Body of pancreas (tissue), 4 donors: ENCODE measurements around the gene SUGCT.

Experiments
- CTCF ChIP-seq, 7 experiments: fragments of 450-650 bp in 4 of 7; fragments of 200-600 bp in 3 of 7; sonication (generic) in 3 of 7; IDR thresholded peaks; one replicate each; pipeline ENCODE4 v1.5.1; 2016 to 2019; ENCODE audit warnings: antibody characterized with exemption in 7 of 7
- POLR2A ChIP-seq, 3 donors: fragments of 450-650 bp; IDR thresholded peaks; one replicate each; pipeline ENCODE4 v1.6.1; 2016; ENCODE audit warnings: antibody characterized with exemption in 3 of 3, mild to moderate bottlenecking in 2 of 3

GRCh38 chr7:40544871-40545303 is 410.1 kb downstream of the SUGCT start:
- no peak for TF ChIP-seq CTCF (IDR thresholded peaks at IDR 0.05)
- TF ChIP-seq POLR2A (IDR thresholded peaks at IDR 0.05), result no peak
